GM19099 (cell line): Measurements from ENCODE around the gene TBL1X.

Experiments used
- POLR2A ChIP-seq: IDR thresholded peaks from 3 replicates; pipeline ENCODE4 v1.6.1; 2011; ENCODE audit warnings: low read depth; ENCODE audit not compliant: insufficient read length; ENCODE audit errors: extremely low read depth

Gene TBL1X

DNA sequence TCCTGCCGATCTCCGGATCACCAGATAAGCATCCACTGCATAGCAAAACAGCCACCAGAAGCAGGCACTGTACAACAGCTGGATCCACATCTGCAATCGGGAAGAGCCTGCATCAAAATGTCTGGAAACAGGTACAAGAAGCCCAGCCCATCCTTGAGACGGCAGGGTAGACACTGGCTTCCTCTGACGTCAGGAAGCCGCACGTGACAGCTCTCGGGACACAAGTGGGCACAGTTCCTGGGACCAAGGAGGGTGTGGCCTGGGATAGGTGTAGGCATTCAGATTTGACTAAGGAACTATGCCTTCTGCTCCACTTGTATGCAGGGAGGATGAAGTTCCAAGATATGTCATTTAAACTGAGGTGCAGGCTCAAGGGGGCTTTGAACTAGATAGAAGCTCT, 294.5 kb downstream of the TBL1X start:
- TF ChIP-seq POLR2A: no peak

DNA sequence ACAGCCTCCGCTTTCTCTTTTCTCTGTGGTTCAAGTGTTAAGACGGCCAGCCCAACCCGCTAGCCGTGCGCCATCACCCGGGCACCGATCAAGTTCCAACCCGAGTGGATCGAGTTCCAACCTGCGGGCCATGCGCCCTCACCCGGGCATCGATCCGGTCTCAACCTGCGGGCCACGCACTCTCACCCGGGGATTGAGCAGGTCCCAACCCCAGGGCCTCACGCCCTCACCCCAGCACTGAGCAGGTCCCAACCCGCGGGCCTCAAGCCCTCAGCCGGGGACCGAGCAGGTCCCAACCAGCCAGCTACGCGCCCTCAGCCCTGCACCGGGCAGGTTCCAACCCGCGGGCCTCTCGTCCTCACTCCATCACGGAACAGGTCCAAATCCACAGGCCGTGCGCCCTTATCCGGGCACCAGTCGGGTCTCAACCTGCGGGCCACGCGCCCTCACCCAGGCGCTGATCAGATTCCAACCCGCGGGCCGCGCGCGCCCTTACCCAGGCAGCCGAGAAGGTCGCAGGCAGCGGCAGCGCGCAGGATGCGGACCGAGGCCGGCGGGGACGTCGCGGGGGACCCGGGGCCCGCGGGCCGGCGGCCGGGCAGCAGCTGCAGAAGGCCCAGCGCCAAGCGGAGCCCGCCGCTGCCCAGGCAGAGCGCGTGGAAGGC, 300.3 kb downstream of the TBL1X start:
- TF ChIP-seq POLR2A: no peak

DNA sequence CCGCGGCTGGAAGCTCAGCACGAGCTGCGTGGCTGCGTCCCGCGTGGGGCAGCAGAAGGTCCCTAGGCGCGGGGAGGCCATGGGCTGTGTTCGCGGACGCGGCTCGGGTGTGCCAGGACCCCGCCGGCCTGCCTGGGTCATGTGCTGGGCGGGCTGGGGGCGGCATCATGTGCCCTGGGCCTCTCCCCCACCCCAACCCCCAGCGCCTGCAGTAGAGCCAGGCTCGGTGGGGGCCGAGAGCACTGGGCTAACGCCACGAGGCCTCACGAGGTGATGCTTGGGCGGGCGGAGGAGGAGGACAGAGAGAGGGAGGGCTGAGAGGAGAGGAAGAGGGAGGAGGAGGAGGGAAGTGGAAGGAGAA, 300.9 kb downstream of the TBL1X start, which contains the start of gene GPR143:
Gene GPR143 (minus strand): TSS at position 111 of the 361 bp plus-strand sequence. CDS start 30 bp downstream, at position 81.
- TF ChIP-seq POLR2A: no peak

DNA sequence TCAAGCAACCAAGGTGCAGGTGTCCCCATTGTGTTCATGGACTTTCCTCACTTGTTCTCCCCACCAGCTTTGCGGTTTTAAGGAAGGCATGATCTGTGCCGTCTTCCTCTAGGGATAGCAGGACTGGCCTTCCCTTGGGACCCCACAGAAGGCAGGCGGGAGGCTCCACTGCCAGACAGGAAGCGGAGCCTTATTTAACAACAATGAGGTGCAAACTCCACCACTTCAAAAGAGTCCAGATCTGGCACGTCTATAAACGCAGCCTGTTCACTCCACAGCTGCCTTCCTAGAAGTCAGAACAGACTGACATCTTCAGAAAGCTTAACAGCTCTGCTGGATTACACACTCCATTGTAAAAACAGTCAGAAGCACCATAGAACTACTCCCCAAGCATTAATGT, 302.5 kb downstream of the TBL1X start:
- no peak for TF ChIP-seq POLR2A

DNA sequence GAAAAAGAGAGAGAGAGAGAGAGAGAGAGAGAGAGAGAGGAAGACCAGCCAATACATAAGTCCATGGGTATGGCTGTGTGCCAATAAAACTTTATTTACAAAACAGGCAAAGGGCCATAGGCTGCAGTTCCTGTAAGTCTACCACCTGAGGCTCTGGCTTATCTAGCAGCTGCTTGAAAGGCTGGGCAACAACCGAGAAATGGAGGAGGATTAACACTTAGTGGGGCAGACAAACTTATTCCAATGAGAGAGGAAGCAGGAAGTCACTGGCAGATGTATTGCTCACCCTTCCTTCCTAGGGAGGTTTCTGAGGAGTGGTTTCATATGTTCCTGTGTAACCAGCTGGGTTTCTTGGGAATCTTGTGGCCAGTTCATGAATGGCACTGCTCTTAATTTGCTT, 305.5 kb downstream of the TBL1X start:
- no peak for TF ChIP-seq POLR2A

DNA sequence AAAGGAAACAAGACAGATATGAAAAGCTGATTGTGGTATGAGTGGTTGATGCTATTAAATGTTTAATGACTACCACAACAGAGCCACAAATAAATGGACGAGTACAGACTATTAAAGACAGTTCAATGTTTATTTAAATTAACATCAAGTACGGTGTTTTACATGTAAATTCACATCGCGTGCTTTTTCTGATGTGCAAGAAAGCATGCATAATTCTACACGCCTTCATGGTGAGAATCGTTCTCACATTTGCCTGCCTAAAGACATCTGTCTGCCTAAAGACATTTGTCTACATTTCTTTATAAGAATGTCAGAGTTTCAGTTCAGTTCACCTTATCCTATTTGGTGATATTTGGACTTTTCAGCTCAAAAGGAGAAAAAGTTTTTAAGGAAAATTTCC, 308.1 kb downstream of the TBL1X start:
- TF ChIP-seq POLR2A: no peak

DNA sequence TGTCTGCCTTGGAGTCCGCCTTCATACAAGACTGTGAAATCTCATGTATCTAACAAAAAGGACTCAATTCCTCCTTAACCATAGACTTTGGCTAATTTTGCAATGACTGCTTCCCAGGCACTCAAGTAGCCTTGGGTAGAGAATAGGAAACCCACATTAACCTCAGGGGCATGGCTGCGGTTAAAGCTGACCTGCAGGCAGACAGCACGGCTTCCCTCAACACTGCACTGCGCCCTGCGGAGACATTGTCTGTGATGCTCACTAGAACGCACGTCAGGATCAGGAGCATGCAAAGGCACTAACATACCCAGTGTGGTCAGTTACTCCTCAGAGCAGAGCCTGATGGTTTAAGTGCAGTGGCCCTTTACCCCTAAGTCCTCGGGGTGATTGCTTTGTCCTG, 311.1 kb downstream of the TBL1X start:
- TF ChIP-seq POLR2A: no peak

DNA sequence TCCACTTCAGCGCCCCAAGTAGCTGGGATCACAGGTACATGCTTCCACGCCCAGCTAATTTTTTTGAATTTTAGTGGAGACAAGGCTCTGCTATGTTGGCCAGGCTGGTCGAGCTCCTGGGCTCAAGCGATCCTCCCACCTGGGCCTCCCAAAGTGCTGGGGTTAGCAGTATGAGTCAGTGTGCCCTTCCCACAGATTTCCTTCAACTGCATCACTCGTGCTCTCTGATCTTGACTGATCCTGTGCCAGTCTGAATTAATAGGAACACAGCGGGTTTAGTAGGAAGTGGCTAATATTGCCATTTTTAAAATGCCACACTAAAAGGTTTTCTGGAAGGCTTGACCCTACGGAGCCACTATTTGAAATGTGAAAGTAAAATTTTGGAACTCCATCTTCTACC, 317.1 kb downstream of the TBL1X start:
- no peak for TF ChIP-seq POLR2A

DNA sequence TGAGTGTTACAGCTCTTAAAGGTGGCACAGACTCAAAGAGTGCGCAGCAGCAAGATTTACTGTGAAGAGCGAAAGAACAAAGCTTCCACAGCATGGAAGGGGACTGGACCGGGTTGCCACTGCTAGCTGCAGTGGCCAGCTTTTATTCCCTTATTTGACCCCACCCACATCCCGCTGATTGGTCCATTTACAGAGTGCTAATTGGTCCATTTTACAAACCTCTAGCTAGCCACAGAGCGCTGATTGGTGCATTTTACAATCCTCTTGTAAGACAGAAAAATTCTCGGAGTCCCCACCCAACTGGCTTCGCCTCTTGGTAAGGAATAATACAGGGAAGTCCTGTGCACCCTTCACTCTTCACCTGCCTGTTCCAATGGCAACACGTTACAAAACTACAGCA, 319.5 kb downstream of the TBL1X start:
- no peak for TF ChIP-seq POLR2A

DNA sequence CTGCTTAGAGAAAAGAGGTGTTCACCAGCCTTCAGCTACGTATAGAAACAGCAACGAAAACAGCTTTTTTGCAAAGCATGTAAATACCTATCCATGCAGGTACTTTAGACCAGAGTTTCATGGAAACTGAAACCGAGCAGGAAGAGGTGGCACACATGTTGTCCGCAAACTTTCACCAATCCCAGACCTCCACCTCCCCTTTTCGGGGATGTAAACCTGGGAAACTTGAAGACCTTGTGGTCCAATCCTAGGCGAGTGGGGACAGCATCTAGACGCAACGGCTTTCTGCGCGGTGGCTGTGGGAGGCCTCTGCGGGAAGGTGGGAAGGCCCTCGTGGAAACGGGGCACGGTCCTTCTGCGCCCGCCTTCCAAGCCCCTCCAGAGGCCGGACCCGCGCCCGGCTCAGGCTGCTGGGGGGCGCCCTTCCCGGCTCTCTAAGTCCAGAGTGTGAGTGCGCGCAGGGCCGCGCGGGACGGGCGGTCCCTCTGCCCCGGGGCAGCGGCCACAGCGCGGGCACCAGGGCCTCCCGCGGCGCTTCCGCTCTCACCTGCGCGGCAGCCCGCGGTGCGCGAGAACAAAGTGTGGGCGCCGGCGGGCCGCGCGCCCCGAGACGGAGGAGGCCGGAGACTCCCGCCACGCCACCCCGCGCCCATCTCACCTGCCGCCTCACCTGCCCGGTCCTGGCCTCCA, 320.5 kb downstream of the TBL1X start:
- TF ChIP-seq POLR2A: no peak

DNA sequence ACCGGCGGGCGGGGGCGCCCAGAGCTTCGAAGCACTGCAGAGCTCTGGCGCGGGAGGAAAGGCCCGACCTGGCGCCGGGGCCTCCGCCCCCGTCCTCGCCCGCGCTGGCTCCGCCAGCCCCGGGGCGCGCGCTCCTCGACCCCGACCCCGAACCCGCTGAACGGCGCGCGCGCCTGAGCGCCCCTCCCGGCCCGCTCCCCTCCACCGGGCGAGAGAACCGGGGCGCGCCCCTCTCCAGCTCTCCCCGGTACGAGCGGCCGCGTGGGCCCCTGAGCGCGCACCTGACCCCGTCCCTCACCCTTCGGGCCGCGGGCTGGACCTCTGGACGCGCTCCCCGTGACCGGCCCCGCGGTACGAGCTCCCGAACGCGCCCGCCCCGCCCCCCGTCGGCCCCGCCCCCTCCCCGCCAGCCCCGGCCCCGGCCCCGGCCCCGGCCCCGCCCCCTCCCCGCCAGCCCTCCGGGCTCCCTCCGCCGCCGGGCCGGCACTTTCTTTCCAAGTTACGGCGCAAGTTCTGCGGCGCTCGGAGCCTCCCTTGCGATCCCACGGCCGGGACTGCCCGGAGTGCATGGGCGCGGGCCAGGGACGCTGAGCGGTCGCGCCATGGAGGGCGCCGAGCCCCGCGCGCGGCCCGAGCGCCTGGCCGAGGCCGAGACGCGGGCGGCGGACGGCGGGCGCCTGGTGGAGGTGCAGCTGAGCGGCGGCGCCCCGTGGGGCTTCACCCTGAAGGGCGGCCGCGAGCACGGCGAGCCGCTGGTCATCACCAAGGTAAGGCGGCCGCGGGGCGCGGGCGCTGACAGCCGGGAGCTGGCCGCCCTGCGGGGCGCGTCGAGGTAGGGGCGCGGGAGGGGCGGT, 321.3 kb downstream of the TBL1X start, which contains the start of gene SHROOM2:
Gene SHROOM2 (plus strand): TSS at position 486 of the 854 bp plus-strand sequence. CDS start 117 bp downstream, at position 603.
- no peak for TF ChIP-seq POLR2A

DNA sequence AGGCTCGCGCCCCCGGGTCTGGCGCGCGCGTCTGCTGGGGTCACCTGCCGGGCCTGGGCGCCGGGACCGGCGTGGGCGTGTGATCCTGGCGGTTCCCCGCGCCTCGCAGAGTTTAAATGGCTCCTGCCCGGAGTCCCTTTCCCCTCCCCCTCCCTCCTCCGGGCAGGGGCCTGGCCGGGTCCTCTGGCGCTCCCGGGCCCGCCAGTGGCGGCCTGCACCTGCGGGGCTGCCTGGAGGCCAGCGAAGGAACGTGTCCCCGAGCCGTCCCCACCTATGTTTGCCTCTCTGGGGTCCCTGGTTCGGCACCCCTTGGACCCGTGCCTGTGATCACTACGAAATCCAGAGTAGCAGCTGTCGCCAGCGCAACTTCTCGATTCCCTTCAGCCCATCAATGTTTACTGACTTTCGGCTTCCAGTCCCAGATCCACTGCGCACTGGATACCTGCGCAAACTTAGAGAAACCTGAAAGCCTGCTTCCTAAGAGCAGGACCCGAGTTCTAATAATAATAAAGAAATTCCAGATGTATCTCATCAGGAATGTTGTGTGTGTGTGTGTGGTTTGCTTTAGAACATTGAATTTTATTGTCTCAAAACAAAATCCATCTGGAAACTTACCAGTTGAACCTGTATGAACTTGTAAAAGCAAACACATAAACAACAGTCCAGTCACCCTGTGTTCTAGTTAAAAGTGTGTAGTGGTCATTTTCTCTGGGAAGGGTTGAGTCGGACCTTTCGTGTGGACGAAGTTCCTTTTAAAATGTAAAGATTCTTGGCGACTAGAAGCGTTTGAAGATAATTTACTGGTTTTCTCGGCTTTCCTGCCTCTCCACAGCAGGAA, 322.2 kb downstream of the TBL1X start:
- no peak for TF ChIP-seq POLR2A

DNA sequence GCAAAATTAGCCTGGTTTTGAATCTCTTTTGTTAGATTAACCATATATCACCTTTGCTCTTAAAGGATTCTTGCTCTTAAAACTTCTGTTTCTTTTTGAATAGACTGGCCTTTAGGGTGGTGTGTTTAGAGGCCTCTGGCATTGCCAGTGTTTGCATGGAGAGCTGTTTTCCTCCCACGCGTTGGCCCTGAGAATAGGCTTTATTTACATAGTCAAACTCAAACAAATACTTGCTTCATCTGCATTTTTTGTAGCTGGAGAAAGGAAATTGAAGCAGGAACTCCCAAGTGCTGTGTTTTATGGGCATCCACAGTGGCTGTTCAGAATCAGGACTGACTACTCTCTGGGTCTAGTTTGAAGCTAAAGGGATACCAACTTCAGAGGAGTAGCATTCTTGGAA, 324.1 kb downstream of the TBL1X start:
- no peak for TF ChIP-seq POLR2A

DNA sequence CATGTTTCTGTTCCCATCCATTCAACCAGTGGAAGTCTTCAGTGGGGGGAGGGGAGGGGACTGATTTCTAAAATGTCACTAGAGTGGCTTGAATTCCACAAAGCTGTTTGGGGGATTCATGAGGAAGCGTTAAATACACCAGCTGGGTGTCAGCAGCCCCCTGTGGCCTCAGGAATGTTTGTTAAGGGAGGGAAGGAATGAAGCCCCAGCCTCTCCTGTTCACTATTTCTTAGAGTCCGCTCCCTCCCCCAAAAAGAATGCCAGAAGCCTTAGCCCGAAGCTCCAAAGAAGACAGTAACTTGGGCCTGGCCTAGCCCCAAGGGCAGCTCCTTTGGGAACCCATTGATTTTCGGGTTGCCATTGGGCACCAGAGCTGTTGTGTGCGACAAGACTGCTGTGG, 324.7 kb downstream of the TBL1X start:
- no peak for TF ChIP-seq POLR2A
